GM18519 (cell line): ENCODE measurements around the gene RAB41.
"Not testable (repeated sequence)": the region's sequence is repeated elsewhere in the genome, so short reads cannot be mapped to it uniquely, and the experiment has no call there.

ENCODE experiments used
- ATAC-seq: cut with Tn5 transposase; IDR thresholded peaks from one replicate; pipeline ENCODE4 v1.9.1; 2021; ENCODE audit warnings: mild to moderate bottlenecking, moderate library complexity; ENCODE audit not compliant: unreplicated experiment, low FRiP score

Gene RAB41

GRCh38 chrX:70289793-70290770 lies 8.1 kb downstream of the RAB41 start, which contains the start of the genes KIF4A and PDZD11:
Gene KIF4A, plus strand, starts transcription at chrX:70290104. Its CDS starts 355 bp downstream, at chrX:70290459.
Gene PDZD11, minus strand, starts transcription at chrX:70289927. Its CDS starts 586 bp downstream, at chrX:70289341.
- ATAC-seq, result peak; percentile 97

- ATAC-seq, result no peak
Observed at GRCh38 chrX:70292788-70293187, 10.8 kb downstream of the RAB41 start.

- no peak for ATAC-seq
Observed at GRCh38 chrX:70293621-70294020, 11.6 kb downstream of the RAB41 start.

GRCh38 chrX:70301716-70302115 lies 19.7 kb downstream of the RAB41 start:
- ATAC-seq, result no peak

GRCh38 chrX:70313503-70313902 lies 31.5 kb downstream of the RAB41 start:
- no peak for ATAC-seq

GRCh38 chrX:70322784-70323183 lies 40.8 kb downstream of the RAB41 start:
- no peak for ATAC-seq

GRCh38 chrX:70323628-70324027 lies 41.7 kb downstream of the RAB41 start:
- ATAC-seq, result not testable (repeated sequence)

- no peak for ATAC-seq
Observed at GRCh38 chrX:70324326-70324725, 42.4 kb downstream of the RAB41 start.

GRCh38 chrX:70331161-70331560 lies 49.2 kb downstream of the RAB41 start:
- no peak for ATAC-seq

- no peak for ATAC-seq
Observed at GRCh38 chrX:70332600-70332999, 50.6 kb downstream of the RAB41 start.
